GM12873 (cell line): ENCODE results near the gene COPG2.

Experiments
- CTCF ChIP-seq: IDR thresholded peaks from 2 replicates; pipeline ENCODE4 v1.5.1; 2012; ENCODE audit warnings: low read depth, mild to moderate bottlenecking, moderate library complexity, low read length, control low read depth; ENCODE audit not compliant: insufficient read depth; ENCODE audit errors: missing control alignments

The COPG2 gene

GRCh38 chr7:130553398-130554029 is 115.0 kb downstream of the COPG2 start:
- TF ChIP-seq CTCF: no peak

- no peak for TF ChIP-seq CTCF
Measured at GRCh38 chr7:130544356-130544755, 124.2 kb downstream of the COPG2 start.

- no peak for TF ChIP-seq CTCF
Measured at GRCh38 chr7:130543487-130544010, 125.0 kb downstream of the COPG2 start.

GRCh38 chr7:130529417-130529816 is 139.1 kb downstream of the COPG2 start:
- TF ChIP-seq CTCF: no peak

- no peak for TF ChIP-seq CTCF
Measured at GRCh38 chr7:130524628-130525027, 143.9 kb downstream of the COPG2 start.

GRCh38 chr7:130521258-130521951 is 147.1 kb downstream of the COPG2 start:
- TF ChIP-seq CTCF: no peak

- TF ChIP-seq CTCF: no peak
Measured at GRCh38 chr7:130515315-130516040, 153.1 kb downstream of the COPG2 start.
